ENCODE measurements around the gene DRC7. TPM values are rescaled to one million over a fixed set of nuclear protein-coding genes. Genes with fewer than 3 reads are reported as not detected.

DRC7 gene
- total and polyA plus RNA-seq, 8 donors = 0.28 to 2.4 (median 0.76) TPM

- TF ChIP-seq CTCF (IDR thresholded peaks at IDR 0.05) = no peak
- H3K9me3 ChIP-seq = no peaks in the 10 kb centered on the region
- ATAC-seq (no peak), FAIRE-seq (no peak), DNase-seq (peak in 1 of 6 donors; percentile 35)
- intact Hi-C loops (cut with DNase I) = no loop called here
- H3K27ac ChIP-seq = no peak overlapping the region
- 83 to 88% methylated on average over 4 of the region's 4 CpGs for WGBS, 2 donors
- H3K4me1 ChIP-seq = peaks cover 12 to 27% (median 20%) of the 10 kb centered on the region in 3 donors
- H3K27me3 ChIP-seq = no peaks in the 10 kb centered on the region
- no peaks in the 10 kb centered on the region for H3K36me3 ChIP-seq
- no peak overlapping the region for H3K4me3 ChIP-seq
These were observed 3.7 kb upstream of the DRC7 start for GRCh38 chr16:57690782-57691471.

GRCh38 chr16:57692636-57693035, 2.0 kb upstream of the DRC7 start:
- FAIRE-seq (no peak), DNase-seq (peak in 1 of 6 donors; percentile 13), ATAC-seq (no peak)
- Histone ChIP-seq H3K36me3 (no peaks in the 10 kb centered on the region), H3K4me1 (peaks cover 12 to 27% (median 20%) of the 10 kb centered on the region in 3 donors), H3K27ac (no peak overlapping the region), H3K4me3 (no peak overlapping the region), H3K9me3 (no peaks in the 10 kb centered on the region), H3K27me3 (no peaks in the 10 kb centered on the region)
- intact Hi-C loops (cut with DNase I) = no loop called here
- TF ChIP-seq CTCF (IDR thresholded peaks at IDR 0.05) = no peak
- 77 to 90% methylated on average over 2 of the region's 2 CpGs for WGBS, 2 donors

DNA sequence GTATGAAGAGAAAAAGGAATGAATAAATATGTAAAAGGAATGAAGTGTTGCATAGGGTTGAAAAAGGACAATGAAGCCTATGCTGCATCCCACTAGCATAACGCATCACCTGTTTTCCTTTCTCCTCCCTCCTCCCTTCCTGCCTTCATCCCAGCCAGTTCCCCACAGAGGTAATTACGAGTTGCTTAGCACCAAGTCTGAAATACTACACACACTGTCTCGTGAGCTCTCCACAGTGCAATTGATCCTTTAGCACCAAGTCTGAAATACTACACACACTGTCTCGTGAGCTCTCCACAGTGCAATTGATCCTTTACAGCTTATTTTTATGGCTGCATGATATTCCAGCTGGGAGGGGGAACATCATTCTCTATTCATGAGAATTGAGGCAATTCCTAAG, 1.1 kb upstream of the DRC7 start:
- FAIRE-seq (no peak), DNase-seq (no peak), ATAC-seq (peak in 1 of 4 donors; percentile 7)
- intact Hi-C loops (cut with DNase I) = no loop called here
- Histone ChIP-seq H3K27me3 (no peaks in the 10 kb centered on the region), H3K27ac (no peak overlapping the region), H3K36me3 (no peaks in the 10 kb centered on the region), H3K4me3 (no peak overlapping the region), H3K9me3 (no peaks in the 10 kb centered on the region), H3K4me1 (peaks cover 11 to 27% (median 20%) of the 10 kb centered on the region in 3 donors)
- no peak for TF ChIP-seq CTCF (IDR thresholded peaks at IDR 0.05)
- WGBS, 2 donors = 69 to 70% methylated on average over 4 of the region's 4 CpGs

- Histone ChIP-seq H3K27ac (peak overlapping the region; percentile 56 to 81 (median 73)), H3K27me3 (no peaks in the 10 kb centered on the region), H3K4me1 (peaks cover 6 to 21% (median 16%) of the 10 kb centered on the region in 3 donors), H3K36me3 (no peaks in the 10 kb centered on the region), H3K4me3 (peak overlapping the region in 2 of 4 donors; percentile 11 to 24), H3K9me3 (no peaks in the 10 kb centered on the region)
- WGBS, 2 donors = 12 to 17% methylated on average over 10 of the region's 10 CpGs
- intact Hi-C loops (cut with DNase I) = no loop called here
- FAIRE-seq (no peak), ATAC-seq (peak; percentile 92 to 93 (median 93)), DNase-seq (peak; percentile 81 to 95 (median 92))
- no peak for TF ChIP-seq CTCF (IDR thresholded peaks at IDR 0.05)
These were observed 328 bp upstream of the DRC7 start for GRCh38 chr16:57694231-57694724.

- H3K9me3 ChIP-seq = no peaks in the 10 kb centered on the region
- H3K4me1 ChIP-seq = peaks cover 7 to 11% (median 9%) of the 10 kb centered on the region in 3 donors
- H3K36me3 ChIP-seq = no peaks in the 10 kb centered on the region
- ATAC-seq (no peak), FAIRE-seq (no peak), DNase-seq (peak in 1 of 6 donors; percentile 53)
- intact Hi-C loops (cut with DNase I) = no loop called here
- no peaks in the 10 kb centered on the region for H3K27me3 ChIP-seq
- TF ChIP-seq CTCF (IDR thresholded peaks at IDR 0.05) = no peak
- peak overlapping the region; percentile 22 to 81 (median 64) for H3K27ac ChIP-seq
- WGBS, 2 donors = 60 to 66% methylated on average over 5 of the region's 5 CpGs
- no peak overlapping the region for H3K4me3 ChIP-seq
These were observed 1.1 kb downstream of the DRC7 start for GRCh38 chr16:57695680-57696069.

Data from pancreas (tissue), 10 donors.